Omental fat pad (tissue), 4 donors: ENCODE results near the gene CLEC17A. TPM values are rescaled to one million over a fixed set of nuclear protein-coding genes. Genes with fewer than 3 reads are reported as not detected.
A peak's percentile ranks its signal among the peaks of the same experiment; 100 is the strongest.

Source experiments
- ATAC-seq: fragments of 150-250 bp; one replicate; pipeline ENCODE4 v1.9.1; 2016; ENCODE audit warnings: mild to moderate bottlenecking, moderate library complexity; ENCODE audit not compliant: low FRiP score
- DNase-seq: peaks from one replicate; pipeline ENCODE4 v3.0.0-alpha.2; 2019; ENCODE audit warnings: low spot score
- total RNA-seq, 4 donors: library from RNA; depleted of rRNA; stranded (reverse); fragments of >200 nt; gene quantifications; one replicate each; pipeline ENCODE4 v1.1.0, GENCODE V29; 2016
- TF ChIP-seq, protein P1 (sequence below), 3 donors: fragments of 450-650 bp; IDR thresholded peaks; one replicate each; pipeline ENCODE4 v1.5.1; 2016 to 2017; ENCODE audit warnings: antibody characterized with exemption in 3 of 3, mild to moderate bottlenecking in 3 of 3, moderate library complexity in 2 of 3

Gene CLEC17A
- total RNA-seq, 4 donors from 2014 or later, result 0.19 TPM; not detected in 3

DNA sequence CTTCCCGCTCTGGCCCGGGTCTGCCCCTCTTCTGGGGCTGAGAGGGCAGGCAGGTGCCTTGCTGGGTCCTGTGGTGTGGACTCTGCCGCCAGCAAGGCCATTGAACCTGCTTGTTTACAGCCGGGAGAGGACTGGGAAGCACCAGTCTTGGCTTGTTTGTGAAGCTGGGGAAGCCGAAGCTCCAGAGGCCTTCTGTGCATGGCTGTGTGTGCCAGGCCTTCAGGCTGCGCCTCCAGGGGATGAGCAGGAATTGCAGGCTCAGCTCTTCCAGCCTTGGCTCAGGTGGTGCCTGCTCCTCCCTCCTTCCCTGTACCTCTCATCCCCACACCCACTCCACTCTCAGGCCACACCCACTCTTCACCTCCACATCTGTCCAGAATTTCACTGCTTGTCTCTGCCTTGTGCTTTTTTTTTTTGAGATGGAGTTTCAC is 28.5 kb upstream of the CLEC17A start:
- DNase-seq (no peak), ATAC-seq (no peak)
- TF ChIP-seq, protein P1, sequence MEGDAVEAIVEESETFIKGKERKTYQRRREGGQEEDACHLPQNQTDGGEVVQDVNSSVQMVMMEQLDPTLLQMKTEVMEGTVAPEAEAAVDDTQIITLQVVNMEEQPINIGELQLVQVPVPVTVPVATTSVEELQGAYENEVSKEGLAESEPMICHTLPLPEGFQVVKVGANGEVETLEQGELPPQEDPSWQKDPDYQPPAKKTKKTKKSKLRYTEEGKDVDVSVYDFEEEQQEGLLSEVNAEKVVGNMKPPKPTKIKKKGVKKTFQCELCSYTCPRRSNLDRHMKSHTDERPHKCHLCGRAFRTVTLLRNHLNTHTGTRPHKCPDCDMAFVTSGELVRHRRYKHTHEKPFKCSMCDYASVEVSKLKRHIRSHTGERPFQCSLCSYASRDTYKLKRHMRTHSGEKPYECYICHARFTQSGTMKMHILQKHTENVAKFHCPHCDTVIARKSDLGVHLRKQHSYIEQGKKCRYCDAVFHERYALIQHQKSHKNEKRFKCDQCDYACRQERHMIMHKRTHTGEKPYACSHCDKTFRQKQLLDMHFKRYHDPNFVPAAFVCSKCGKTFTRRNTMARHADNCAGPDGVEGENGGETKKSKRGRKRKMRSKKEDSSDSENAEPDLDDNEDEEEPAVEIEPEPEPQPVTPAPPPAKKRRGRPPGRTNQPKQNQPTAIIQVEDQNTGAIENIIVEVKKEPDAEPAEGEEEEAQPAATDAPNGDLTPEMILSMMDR (IDR thresholded peaks at IDR 0.05), result no peak

DNA sequence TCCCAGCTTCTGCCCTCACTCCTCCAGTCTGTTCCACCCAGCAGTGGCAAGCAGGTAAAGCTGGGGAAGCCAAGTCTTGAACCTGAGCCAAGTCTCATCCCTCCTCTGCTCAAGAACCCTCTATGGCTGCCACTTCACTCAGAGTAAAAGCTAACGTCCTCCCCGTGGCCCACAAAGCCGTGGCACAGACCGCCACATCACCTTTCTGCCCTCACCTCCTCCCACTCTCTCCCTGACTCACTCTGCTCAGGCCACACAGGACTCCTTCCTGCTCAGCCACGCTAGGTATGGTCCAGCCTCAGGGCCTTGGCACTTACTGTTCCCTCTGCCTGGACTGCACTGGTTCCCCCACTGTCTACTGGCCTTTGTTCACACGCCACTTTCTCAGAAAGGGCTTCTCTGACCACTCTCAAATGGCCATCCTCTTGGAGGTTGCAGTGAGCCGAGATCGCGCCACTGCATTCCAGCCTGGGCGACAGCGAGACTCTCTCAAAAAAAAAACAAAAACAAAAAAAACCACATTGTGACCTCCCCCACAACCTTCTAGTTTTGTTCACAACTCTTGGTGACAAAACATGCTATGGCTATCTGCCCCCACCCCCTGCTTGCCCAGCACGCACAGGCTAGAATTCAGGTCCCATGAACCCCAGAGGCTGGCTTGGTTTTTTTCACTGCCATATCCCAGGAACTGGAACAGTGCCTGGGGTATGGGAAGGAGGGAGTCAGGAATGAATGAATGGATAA is 26.8 kb upstream of the CLEC17A start:
- ATAC-seq, result no peak
- no peak for DNase-seq
- TF ChIP-seq, protein P1 (IDR thresholded peaks at IDR 0.05), result no peak

DNA sequence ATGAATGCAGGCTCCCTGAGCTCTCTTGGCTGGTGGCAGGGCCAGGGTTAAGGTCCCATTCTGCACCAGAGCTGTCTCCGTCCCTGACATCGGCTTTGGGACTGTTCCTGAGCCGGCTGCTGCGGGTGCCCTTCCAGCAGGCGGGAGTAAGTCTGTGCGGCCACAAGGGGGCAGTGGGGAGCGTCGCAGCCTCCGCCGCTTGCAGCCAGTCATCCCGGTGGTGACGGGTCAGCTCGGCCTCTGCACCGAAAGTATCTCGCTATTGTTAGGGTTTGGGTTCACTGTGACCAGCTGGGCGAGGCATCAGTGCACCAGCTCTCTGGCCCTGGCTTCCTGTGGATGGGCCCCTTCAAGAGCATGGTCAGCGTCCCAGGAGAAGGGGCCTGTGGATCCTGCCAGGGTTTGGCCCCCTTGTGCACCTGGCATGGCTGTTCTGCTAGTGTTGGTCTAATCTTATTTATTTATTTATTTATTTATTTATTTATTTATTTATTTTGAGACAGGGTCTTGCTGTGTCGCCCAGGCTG is 26.2 kb upstream of the CLEC17A start:
- TF ChIP-seq, protein P1 (IDR thresholded peaks at IDR 0.05), result peak in 1 of 3 donors; percentile 36
- ATAC-seq (peak; percentile 66), DNase-seq (peak; percentile 44)

DNA sequence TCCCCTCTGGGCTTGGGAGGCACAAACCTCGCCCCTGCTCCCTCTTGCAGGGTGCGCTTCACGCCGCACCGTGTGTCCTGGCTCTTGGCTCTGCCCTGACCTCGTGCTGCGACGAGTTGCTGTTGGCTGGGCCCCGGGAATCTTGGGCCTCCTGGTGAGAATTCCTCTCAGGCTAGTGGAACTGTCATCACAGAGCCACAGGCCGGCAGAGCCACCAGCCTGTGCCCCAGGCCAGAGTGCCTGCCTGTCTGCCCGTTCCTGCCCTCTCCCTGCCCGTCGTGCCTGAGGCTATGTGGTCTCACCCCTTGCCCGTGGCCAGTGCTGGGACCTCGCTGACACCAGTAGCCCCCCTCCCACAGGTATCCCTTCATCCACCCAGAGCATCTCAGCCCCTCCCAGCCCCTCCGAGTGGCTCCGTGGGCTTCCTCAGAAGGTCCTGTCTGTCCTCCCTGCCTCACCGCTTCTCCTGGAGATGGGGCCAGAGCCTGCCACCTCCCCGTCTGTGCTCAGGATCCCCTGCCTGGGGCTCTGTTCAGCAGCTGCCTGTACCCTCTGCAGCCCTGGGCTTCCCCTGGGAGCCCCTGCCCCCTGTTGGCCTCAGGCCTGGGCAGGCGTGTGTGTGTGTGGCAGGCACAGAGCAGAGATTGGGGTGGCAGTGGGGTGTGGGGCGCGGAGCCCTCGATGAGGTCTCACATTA is 24.4 kb upstream of the CLEC17A start:
- TF ChIP-seq, protein P1 (IDR thresholded peaks at IDR 0.05), result no peak
- ATAC-seq (no peak), DNase-seq (no peak)

DNA sequence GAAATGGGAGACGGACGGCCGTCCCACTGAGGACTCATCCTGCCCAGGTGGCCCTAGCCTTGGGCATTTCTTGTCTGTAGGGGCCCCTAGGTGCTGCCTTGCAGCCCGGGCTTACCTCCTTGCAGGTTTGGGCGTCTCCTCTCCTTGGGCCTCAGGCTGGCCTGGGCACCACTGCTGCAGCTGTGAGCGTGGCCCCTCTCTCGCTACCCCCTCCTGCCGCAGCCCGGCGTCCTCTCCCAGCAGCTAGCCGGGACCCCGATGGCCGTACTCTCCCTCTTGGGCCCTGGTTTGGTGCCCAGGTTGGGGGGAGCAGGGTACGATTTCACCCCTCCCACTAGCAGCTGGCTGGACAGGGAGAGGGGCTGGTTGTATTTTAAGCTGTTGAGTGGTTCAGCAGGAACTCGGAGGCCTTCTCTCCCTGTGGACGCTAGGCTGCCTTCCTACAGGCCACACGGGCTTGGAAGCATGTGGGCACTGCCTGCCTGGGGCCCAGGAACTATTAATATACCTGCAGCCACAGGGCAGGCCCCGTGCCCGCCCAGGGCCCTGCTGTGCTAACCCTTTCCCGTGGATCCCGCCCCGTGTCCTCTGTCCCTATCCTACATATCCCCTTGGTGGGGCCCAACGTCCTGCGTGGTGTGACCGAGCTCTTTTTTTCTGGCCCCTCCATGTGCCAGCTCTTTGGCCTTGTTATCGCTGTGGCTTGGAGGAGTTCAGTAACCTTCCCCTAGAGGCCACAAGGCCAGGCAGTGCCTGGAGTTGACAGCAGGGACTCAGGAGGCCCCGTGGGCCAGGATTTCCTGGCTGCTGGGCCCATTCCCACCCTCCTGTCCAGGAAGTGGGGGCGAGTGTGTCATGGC is 22.7 kb upstream of the CLEC17A start:
- TF ChIP-seq, protein P1 (IDR thresholded peaks at IDR 0.05), result no peak
- DNase-seq, result no peak
- ATAC-seq, result no peak

DNA sequence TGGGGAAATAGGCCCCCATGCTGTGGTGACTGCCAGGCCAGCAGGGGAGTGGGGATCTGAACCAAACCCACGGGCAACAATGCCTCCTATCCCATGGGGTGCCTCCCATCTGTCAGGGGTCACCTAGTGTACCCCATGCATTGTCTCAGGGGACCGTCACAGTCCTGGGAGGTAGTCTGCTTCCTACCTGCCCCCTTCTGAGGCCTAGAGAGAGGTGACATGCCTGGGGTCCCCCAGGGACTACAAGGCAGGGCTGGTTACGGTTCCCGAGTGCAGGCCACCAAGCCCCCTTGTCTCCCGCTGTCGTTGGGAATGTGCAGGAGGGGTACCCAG is 22.1 kb upstream of the CLEC17A start:
- TF ChIP-seq, protein P1 (IDR thresholded peaks at IDR 0.05), result no peak
- ATAC-seq (no peak), DNase-seq (no peak)
